Midbrain (tissue), 1 donor: ENCODE results near the gene GRIN2D.
A peak's percentile ranks its signal among the peaks of the same experiment; 100 is the strongest.

Source experiments
- DNase-seq: peaks from one replicate; lab custom pipeline; 2025; lab: John Stamatoyannopoulos, UW

GRIN2D gene

DNA sequence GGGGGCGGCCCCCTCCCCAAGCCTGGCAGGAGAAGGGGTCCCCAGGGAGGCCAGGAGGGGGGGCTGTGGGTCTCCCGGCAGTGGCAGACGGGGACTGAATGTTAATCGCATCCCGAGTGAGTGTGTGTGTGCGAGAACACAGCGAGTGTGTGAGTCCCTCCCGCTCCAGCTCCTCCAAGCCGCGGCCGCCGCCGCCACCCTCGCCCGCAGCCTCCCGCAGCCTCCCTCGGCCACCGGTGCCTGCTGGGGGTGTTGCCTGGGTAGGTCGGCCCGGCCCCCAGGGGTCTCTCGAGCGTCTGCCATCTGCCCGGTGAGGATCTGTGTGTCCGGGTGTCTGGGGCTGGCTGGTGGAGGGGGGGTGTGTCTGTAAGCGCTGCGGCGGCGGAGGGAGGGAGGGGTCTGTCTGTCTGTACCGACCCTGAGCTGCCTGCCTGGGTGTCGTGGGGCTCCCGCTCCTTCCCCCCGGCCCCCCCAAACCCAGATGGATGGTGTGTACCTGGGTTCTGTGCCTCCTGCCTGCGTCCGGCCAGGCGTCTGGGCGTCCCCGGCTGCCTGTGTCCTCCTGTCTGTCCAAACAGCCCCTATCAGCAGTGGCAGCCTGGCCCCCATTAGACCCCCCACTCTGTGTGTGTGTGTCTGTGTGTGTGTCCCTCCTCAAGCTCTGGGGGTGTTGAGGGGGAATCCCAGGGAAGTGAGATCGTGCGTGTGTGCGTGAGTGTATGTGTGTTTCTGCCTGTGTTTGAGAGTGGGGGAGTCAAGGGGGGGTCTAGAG, at the start of gene GRIN2D:
Gene GRIN2D, plus strand, starts transcription at position 110 of the 772 bp plus-strand sequence. CDS start 4,725 bp downstream, outside the sequence.
- peak; percentile 7 for DNase-seq

DNA sequence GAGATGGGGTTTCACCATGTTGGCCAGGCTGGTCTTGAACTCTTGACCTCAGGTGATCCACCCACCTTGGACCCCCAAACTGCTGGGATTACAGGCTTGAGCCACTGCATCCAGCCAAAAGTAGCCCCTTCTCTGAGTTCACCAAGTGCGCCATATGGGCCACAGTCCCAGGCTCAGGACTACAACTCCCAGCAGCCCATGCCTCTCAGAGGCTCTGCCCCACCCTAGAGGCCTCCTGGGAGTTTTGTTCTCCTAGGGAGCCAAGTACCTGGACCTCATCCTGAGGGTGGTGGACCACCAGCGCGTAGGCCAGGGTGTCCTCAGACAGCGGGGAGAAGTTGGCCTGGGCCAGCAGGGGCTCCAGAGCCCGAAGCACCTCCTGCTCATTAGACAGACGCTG, 48.6 kb upstream of the GRIN2D start:
- DNase-seq, result no peak

- no peak for DNase-seq
Measured at GRCh38 chr19:48346191-48346590, 47.3 kb upstream of the GRIN2D start.

DNA sequence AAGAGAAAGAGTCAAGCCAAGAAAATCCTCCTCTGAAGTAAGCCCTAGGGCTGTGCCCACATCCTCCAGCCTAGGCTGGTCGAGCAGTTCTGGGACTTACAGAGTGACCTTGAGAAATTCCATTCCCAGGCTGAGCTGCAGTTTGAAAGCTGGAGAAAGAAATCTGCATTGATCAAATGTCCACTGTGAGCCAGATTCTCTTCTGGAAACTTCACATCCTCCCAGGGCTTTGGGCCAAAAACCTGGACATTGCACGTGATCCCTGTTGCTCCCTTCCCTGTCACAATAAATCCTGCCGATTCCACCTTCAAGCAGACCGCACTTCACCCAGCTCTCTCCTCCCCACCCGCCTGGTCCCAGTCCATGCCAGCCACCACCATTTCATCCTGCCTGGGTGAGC, 45.4 kb upstream of the GRIN2D start:
- DNase-seq, result no peak

- DNase-seq, result no peak
Measured at GRCh38 chr19:48348737-48349136, 44.7 kb upstream of the GRIN2D start.

- no peak for DNase-seq
Measured at GRCh38 chr19:48350856-48351255, 42.6 kb upstream of the GRIN2D start.

DNA sequence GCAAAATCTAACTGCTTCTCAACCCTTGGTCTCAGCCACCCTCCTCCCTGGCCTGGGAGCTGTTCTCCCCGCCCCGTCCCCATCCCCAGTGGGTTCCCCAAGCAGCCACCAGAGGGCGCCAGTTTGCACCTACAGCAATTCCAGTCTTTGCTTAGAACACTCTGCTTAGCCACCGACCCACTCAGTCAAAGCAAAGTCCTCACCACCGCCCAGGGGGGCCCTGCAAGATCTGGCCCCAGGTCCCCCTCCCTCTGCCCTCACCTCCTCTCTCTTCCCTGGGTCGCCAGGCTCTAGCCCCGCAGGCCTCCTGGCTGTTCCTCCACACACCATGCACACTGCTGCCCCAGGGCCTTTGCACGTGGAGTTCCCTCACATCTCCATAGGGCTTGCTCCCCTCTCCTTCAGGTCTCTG, 42.1 kb upstream of the GRIN2D start:
- peak; percentile 49 for DNase-seq

DNA sequence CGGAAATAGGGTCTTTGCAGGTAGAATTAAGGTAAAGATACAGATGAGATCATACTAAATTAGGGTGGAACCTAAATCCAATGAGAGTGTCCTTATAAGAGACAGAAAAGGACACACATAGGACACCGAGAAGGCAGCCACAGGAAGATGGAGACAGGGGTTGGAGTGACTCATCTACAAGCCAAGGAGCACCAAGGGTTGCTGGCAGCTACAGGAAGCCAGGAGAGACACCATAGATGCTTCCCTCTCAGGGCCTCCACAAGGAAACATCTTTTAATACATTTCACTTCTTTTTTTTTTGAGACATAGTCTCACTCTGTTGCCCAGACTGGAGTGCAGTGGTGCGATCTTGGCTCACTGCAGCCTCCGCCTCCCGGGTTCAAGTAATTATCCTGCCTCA, 39.8 kb upstream of the GRIN2D start:
- no peak for DNase-seq

GRCh38 chr19:48354332-48354992, 39.0 kb upstream of the GRIN2D start:
- no peak for DNase-seq

DNA sequence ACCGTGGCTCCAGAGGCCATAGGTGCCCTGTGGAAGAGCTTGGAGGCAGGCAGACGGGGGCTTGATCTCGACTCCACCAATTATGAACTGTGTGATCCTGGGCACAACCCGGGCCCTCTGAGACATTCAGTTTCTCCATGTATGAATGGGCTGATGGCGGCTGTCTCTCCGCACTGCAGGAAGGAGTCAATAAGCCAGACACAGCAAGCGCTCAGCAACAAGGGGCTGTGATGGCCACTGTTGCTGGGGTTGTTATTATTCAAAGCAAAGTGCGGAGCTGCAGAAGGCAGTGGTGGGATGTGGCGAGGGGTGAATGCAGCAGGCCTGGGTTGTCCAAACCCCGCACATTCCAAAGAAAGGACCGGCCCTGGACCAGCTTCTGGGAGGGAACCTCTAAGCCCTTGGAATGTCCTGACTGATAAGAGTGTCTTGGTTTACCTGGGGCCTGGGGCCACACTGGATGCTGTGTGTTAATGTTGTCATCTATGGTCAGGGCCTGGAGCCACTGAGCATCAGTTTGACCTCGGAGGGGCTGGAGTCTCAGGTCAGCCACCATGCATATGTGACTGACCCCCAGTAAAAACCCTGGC, 38.0 kb upstream of the GRIN2D start:
- DNase-seq, result no peak

DNA sequence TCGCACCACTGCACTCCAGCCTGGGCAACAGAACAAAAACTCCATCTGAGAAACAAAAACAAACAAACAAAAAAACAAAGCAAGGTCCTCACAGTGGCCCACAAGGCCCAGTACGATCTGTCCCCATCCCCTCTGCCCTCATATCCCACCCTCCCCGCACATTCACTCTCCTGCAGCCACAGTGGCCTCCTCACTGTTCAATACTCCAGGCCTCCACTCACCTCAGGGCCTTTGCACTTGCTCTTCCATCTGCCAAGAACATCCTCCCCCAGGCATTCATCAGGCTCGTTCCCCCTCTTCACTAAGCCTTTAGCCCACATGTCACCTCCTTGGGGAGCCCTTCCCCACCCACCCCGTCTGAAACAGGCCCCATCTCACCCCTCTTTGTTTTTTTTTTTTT, 34.3 kb upstream of the GRIN2D start:
- no peak for DNase-seq

DNA sequence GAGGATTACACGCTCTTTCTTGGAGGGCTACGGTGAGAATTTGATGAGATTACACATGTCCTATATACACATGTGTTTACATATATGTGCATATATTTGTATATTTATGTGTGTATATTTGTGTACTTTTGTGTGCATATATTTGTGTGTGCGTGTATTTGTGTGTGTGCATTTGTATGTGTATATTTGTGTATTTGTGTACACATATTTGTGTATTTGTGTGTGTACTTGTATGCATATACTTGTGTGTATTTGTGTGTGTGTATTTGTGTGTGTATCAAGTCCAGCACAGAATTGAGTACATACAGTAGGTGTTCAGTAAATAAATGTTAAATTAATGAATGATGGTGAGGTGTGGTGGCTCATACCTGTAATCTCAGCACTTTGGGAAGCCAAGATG, 31.6 kb upstream of the GRIN2D start:
- DNase-seq, result no peak

DNA sequence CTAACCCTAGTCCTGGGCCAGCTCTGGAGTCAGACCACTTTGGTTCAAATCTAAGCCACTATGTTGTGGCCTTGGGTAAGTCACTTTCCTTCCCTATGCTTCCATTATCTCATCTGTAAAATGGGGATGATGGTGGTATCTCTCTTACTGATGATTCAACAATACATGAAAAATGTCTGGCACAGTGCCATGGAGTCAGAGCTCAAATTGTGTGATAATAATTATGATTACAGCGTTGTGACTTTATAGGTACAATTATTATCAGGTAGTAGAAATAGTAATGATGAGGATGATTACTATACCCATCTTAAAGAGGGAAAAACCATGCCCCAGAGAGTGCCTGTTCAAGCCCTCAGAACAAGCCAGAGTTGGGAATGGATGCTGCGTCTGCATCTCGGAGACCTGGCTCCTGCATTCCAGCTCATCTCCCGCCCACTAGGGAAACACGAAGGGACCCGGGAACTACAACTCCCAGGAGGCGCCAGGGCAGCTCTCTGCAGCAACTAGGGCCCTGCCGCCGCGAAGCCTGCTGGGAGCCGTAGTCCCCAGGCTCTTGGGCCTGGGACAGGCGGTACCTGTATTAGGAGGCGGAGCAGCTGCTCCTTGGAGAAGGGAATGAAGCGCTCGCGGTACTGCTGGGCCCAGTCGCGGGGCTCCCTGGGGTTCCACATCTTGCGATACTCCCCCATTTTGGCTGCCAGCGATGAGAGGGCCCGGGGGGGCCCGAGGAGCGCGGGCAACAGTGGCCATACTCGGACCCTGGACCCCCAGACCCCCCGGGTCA, 30.6 kb upstream of the GRIN2D start:
- peak; percentile 93 for DNase-seq

GRCh38 chr19:48363500-48363809, 30.0 kb upstream of the GRIN2D start:
- no peak for DNase-seq

DNA sequence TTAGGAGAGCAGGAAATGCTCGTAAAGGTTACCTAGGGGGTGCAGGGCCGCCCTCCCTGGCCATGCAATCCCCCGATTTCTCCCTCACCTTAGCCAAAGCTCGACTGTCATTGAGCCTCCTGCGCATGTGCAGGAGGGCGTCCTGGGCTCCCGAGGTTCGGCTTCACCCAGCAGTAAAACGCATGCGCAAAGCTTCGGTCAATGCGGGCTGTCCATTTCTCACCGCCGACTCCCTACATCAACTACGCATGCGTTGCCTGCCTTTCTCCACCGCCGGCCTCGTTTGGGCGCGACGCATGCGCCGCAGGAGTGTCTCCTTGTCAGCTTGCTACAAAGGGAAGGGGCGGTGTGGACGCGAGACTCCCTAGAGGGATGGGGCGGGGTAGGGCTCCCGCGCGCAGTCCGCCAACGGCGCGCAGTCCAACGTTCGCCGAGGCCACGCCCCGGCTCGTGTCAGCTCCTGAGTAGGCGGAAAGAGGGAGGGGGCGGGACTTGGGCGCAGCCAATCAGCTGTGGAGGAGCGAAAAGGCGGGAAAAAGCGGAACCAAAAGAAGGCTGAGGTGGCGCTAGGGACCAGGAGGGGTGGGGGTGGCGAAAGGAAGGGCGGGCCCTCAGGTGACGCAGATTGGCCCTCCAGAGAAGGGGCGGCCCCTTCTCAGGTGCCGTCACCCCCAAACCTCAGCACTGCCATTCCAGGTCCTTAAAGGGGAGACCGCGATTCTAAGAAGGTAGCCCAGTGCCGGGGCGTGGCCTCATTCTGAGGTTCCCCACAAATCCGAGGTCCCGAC, 29.5 kb upstream of the GRIN2D start, which contains the start of the genes SYNGR4 and TMEM143:
Gene SYNGR4, plus strand, starts transcription at position 558 of the 788 bp plus-strand sequence. CDS start 1,476 bp downstream, outside the sequence.
Gene TMEM143, minus strand, starts transcription at position 131 of the 788 bp plus-strand sequence. Its CDS starts 20 bp downstream, at position 111.
- peak; percentile 100 for DNase-seq

DNA sequence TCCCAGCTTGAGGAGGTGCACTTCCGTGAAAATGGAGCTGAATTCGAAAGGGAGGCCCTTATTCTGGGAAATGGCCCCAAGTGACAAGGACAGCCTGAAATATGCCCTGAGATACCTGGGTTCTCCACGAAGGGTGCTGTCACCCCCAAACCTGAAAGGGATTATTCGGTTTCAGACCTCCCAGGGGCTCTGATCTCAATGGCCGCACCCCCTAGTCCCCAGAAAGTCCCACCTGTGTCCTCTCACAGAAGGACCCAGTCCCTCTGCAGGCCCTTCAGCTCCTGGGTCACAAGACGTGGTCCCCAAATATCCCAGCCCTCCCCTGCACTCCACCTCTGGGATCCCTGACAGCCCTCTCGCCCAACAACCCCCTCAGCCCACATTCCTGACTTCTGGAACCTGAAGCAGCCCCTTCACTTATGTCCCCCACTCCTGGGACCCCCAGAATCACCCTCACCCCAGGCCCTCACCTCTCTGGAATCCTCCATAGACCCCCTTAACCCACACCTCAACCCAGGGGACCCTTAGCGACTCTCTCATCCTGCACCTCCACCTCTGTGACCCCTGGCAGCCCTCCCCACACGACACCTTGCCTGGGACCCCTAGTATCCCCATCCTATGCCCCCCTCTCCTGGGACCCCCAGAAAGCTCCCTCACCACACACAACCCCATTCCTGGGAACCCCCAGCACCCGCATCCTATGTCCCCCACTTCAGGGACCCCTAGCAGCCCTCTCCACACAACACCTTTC, 28.7 kb upstream of the GRIN2D start:
- no peak for DNase-seq

- DNase-seq, result no peak
Measured at GRCh38 chr19:48365602-48366001, 27.9 kb upstream of the GRIN2D start.

DNA sequence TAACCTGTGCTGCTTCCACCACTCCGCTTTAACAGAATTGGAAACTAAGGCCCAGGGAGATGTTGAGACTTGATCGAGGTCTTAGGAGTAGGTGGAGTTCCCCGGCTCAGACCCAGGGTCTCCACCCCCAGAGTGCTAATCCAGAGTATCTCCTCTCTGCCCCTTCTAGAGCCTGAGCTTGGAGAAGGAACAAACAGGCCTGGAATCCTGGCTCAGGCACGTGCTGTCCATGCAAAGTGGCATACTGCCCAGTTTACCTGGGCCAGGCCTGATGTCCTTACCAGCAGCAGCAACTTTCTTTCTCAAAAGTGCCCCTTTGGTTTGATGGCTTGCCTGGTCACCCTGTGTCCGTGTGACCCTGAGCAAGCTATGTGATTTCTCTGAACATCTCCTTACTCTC, 25.6 kb upstream of the GRIN2D start:
- DNase-seq, result no peak

- DNase-seq, result no peak
Measured at GRCh38 chr19:48368936-48369335, 24.5 kb upstream of the GRIN2D start.

GRCh38 chr19:48370955-48371354, 22.5 kb upstream of the GRIN2D start:
- DNase-seq, result no peak

DNA sequence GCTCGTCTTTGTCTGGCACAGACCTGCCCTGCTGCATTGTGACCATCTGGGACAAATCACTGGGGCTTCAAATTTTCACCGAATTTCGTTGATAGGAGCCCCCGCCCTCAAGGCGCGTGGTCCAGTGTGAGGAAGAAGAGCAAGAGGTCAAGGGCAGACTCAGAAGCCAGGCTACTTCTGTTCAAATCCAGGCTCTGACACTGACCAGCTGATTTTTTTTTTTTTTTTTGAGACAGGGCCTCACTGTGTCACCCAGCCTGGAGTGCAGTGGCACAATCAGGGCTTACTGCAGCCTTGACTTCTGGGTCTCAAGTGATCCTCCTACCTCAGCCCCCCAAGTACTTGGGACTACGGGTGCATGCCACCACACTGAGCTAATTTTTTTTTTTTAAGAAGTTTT, 22.1 kb upstream of the GRIN2D start:
- DNase-seq, result no peak
